HepG2 (cell line): ENCODE data around the gene SLC8A2. TPM values are rescaled to one million over a fixed set of nuclear protein-coding genes. Genes with fewer than 3 reads are reported as not detected.

Experiments
- ATAC-seq: fragments of 200-7000 bp; cut with Tn5 transposase; 3 replicates; pipeline ENCODE4 v1.9.1; 2020; ENCODE audit warnings: mild to moderate bottlenecking, moderate library complexity
- BruUV-seq: library from RNA; stranded (reverse); fragments of 400-500 nt; replicated peaks from 2 replicates; lab custom pipeline; 2021; lab: Mats Ljungman, UMichigan
- CTCF ChIA-PET: fragments of 300-600 bp; formaldehyde crosslinking; extraction: SDS; loops from one replicate; lab custom pipeline; 2021; ENCODE audit warnings: low total read pairs, inconsistent platforms, low intra/inter-chr PET ratio; lab: Yijun Ruan, JAX
- POLR2A ChIA-PET: fragments of 350-600 bp; sonication (Branson Sonifier 250); formaldehyde crosslinking; loops from one replicate; lab custom pipeline; 2020; ENCODE audit warnings: antibody characterized with exemption, inconsistent platforms; lab: Yijun Ruan, JAX
- DNase-seq: peaks from one replicate; pipeline ENCODE4 v3.0.0-alpha.2; 2015; ENCODE audit warnings: low spot score
- FAIRE-seq: peaks from 3 replicates; lab custom pipeline; 2011; peaks lifted over from hg19 to GRCh38; lab: Jason Lieb, UNC
- H2AFZ ChIP-seq: one replicate; pipeline ENCODE4 v1.6.1; 2011; ENCODE audit warnings: low read length, inconsistent platforms
- H3K27ac ChIP-seq: fragments of 300-600 bp; 3 replicates; pipeline ENCODE4 v1.8.0; 2011; ENCODE audit warnings: mixed run types, mild to moderate bottlenecking, mixed read lengths, low read length, inconsistent platforms; ENCODE audit not compliant: insufficient read depth; ENCODE audit errors: extremely low read length
- H3K27me3 ChIP-seq, 2 experiments: fragments of 200-600 bp in 1 of 2; 2 replicates in 1 of 2; 3 replicates in 1 of 2; pipeline versions ENCODE4 v1.6.0 to v1.8.0; 2011; ENCODE audit warnings: low read length in 2 of 2, mild to moderate bottlenecking in 2 of 2, moderate library complexity in 2 of 2, inconsistent platforms in 1 of 2; ENCODE audit not compliant: insufficient read depth in 2 of 2, control insufficient read depth in 1 of 2
- H3K36me3 ChIP-seq, 2 experiments: fragments of 200-600 bp in 1 of 2; replicated peaks in 1 of 2; 2 replicates in 1 of 2; 3 replicates in 1 of 2; pipeline versions ENCODE4 v1.5.1 to v1.8.0; 2011; ENCODE audit warnings: low read length in 2 of 2, inconsistent platforms in 1 of 2; ENCODE audit not compliant: insufficient read depth in 2 of 2, control insufficient read depth in 1 of 2
- H3K4me1 ChIP-seq: 2 replicates; pipeline ENCODE4 v1.5.1; 2012; ENCODE audit warnings: low read length, inconsistent platforms; ENCODE audit not compliant: insufficient read depth
- H3K4me2 ChIP-seq: 2 replicates; pipeline ENCODE4 v1.6.0; 2011; ENCODE audit warnings: low read depth, low read length, inconsistent platforms
- H3K4me3 ChIP-seq, 3 experiments: fragments of 200-600 bp in 1 of 3; sonication (generic), shearing (Covaris generic) in 1 of 3; replicated peaks in 1 of 3; 2 replicates each; pipeline ENCODE4 v1.5.1; 2011 to 2016; ENCODE audit warnings: low read length in 3 of 3, inconsistent platforms in 2 of 3, low read depth in 2 of 3, mild to moderate bottlenecking in 2 of 3, control low read depth in 1 of 3, mixed read lengths in 1 of 3; ENCODE audit not compliant: insufficient read depth in 1 of 3
- H3K79me2 ChIP-seq: one replicate; pipeline ENCODE4 v1.6.1; 2011; ENCODE audit warnings: low read length, inconsistent platforms; ENCODE audit not compliant: insufficient read depth
- H3K9ac ChIP-seq: 2 replicates; pipeline ENCODE4 v1.6.0; 2011; ENCODE audit warnings: mild to moderate bottlenecking, low read depth, low read length, inconsistent platforms; ENCODE audit not compliant: insufficient read depth
- H3K9me3 ChIP-seq: 2 replicates; pipeline ENCODE4 v1.5.1; 2012; ENCODE audit warnings: mild to moderate bottlenecking, low read length
- H4K20me1 ChIP-seq: 2 replicates; pipeline ENCODE4 v1.6.0; 2011; ENCODE audit warnings: inconsistent platforms, mild to moderate bottlenecking, low read length, moderate library complexity; ENCODE audit not compliant: insufficient read depth
- DNMT1 ChIP-seq: sonication (generic); formaldehyde crosslinking; IDR thresholded peaks from 2 replicates; pipeline ENCODE4 v1.5.1; 2020; ENCODE audit warnings: mild to moderate bottlenecking, missing genetic modification reagents
- NR2F1 ChIP-seq, 2 experiments: fragments of 450-650 bp in 1 of 2; formaldehyde crosslinking in 1 of 2; IDR thresholded peaks; 2 replicates each; pipeline versions ENCODE4 v1.5.0 to v1.6.1; 2016 to 2020; ENCODE audit warnings: mild to moderate bottlenecking in 1 of 2, missing compliant biosample characterization in 1 of 2, missing genetic modification reagents in 1 of 2, moderate library complexity in 1 of 2
- ZNF672 ChIP-seq: sonication (generic); formaldehyde crosslinking; IDR thresholded peaks from 2 replicates; pipeline ENCODE4 v1.8.1; 2022; ENCODE audit warnings: missing genetic modification reagents
- WGBS: methylation state at CpG from one replicate; pipeline ENCODE4 v1.1.6; 2017; ENCODE audit warnings: low lambda C conversion rate; 5-methylcytosine and 5-hydroxymethylcytosine counted together
- in situ Hi-C: cut with HindIII; loops from 2 replicates; pipeline ENCODE4 v1.10.0; 2017; ENCODE audit warnings: low pct_unique_long_range_greater_than_20kb; ENCODE audit not compliant: extremely low pct_ligation_motif_present
- intact Hi-C: fragments of 100-400 bp; cut with micrococcal nuclease; formaldehyde crosslinking; loops from one replicate; pipeline ENCODE4 v1.10.0; 2022; ENCODE audit not compliant: unreplicated experiment
- polyA plus RNA-seq, 8 experiments: library from polyadenylated mRNA; depleted of rRNA in 3 of 8; stranded (reverse) in 7 of 8; unstranded in 1 of 8; fragments of >200 nt; fragmentation: Illumina TruSeq in 4 of 8; extraction: Trizol in 4 of 8; gene quantifications; 2 replicates each; pipeline versions ENCODE4 v1.2.1 to v1.2.3, GENCODE V29; 2011 to 2016; ENCODE audit warnings: low read depth in 4 of 8, missing spikeins in 1 of 8, mixed read lengths in 1 of 8; ENCODE audit not compliant: insufficient read depth in 1 of 8
- total RNA-seq, 5 experiments: library from RNA; depleted of rRNA; stranded (reverse); fragments of >200 nt; fragmentation: Illumina TruSeq; extraction: Trizol; gene quantifications; 2 replicates each; pipeline ENCODE4 v1.2.3, GENCODE V29; 2016; ENCODE audit warnings: low read depth in 1 of 5
- TF ChIP-seq, protein P1 (sequence below), 2 experiments: fragments of 450-650 bp in 1 of 2; sonication (generic) in 1 of 2; formaldehyde crosslinking in 1 of 2; IDR thresholded peaks; 2 replicates each; pipeline versions ENCODE4 v1.6.1 to v1.8.0; 2016 to 2022; ENCODE audit warnings: antibody characterized with exemption in 1 of 2, mild to moderate bottlenecking in 1 of 2, missing genetic modification reagents in 1 of 2
- TF ChIP-seq, protein P2 (sequence below): sonication (generic); formaldehyde crosslinking; IDR thresholded peaks from 2 replicates; pipeline ENCODE4 v1.4.0; 2020; ENCODE audit warnings: mild to moderate bottlenecking, missing genetic modification reagents
- TF ChIP-seq, protein P3 (sequence below): sonication (generic); formaldehyde crosslinking; IDR thresholded peaks from 2 replicates; pipeline ENCODE4 v1.4.0; 2020; ENCODE audit warnings: missing genetic modification reagents

The SLC8A2 gene
- total and polyA plus RNA-seq, 2 of the 13 experiments (the other 11 are each of a cell fraction or from before 2014, with no cell fraction given): 0.02 TPM; not detected in 1

DNA sequence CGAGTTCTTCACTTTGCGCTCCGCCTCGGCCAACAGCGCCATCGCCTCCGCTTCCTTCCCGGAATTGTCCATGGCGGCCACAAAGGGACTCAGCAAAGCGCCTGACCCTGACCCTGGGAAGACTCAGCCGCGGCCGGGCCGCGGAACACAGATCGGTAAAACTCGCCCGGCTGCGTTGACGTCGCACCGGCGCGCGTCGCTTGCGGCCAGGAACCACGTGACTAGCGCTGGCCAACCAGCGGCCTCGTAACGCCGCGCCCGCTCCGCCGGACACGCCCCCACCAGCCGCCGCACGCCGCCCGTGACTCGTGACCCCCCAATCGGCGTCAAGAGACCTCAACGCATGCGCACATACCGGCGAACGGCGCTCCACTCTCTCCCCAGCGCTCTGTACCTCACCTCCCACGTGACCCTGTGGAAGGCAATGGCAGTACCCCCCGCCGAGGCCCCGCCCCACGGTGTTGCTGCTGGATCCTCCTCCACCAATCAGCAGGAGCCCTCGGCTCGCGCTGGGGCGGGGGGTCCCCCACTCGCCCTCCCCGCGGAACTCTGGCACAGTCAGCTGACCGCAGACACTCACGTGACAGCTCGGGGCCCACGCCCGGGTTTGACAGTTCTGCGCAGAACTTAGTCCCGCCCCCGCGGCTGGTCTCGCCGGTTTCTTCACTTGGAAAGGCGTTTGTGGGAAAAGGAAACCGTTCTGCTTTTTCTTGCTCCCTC is 43.3 kb upstream of the SLC8A2 start, which contains the start of gene NAPA (continued):
- TF ChIP-seq NR2F1 (CRISPR knock-in tag; IDR thresholded peaks at IDR 0.05): 0 out of 4 replicates have a peak, but pooled peaks of 1 of the 2 experiments have one; percentile 43
- TF ChIP-seq, all 625 proteins: peak for 220

DNA sequence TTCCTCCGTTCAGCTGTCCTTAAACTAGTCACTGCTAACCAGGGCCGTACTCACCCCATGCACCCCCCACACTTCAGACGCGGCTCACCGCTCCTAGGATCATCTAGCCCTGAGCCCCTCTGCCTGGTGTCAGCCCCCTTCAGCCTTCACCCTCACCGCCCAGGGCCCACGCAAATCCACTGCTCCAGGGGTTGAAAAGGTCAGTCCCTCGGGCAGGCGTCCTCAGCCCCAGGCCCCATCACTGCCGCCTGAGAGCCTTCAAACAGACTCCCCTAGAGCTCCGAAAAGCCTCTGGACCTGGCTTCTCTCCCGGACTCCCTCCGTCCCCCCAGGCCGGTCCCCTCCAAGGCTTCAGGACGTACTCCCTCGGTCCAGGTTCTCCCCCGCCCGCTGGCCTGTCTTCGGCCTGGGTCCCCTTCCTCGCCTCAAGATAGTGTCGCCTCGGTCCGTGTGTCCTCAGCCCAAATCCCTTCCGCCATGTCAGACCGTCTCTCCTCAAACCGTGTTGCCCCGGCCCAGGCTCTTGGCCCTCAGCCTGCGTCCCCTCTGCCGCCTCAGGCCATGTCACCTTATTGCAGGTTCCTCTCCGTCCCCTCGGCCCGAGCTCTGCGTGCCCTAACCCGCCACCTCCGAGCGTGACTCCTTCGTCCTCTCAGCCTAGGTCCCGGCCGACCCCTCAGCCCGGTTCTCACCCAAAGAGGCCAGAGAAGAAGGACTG is 42.6 kb upstream of the SLC8A2 start:
- Histone ChIP-seq H3K4me2 (peak overlapping the region; percentile 90), H3K79me2 (peaks cover 49% of the 10 kb centered on the region), H3K27ac (peak overlapping the region; percentile 87), H3K9me3 (no peaks in the 10 kb centered on the region), H3K9ac (peak overlapping the region; percentile 92), H3K36me3 (peaks cover 0 to 3% of the 10 kb centered on the region in 2 experiments; a peak in 1 of 5 replicates), H3K27me3 (no peaks in the 10 kb centered on the region; a peak in 1 of 5 replicates), H3K4me3 (peak overlapping the region; percentile 93 to 99 (median 98)), H4K20me1 (no peaks in the 10 kb centered on the region), H3K4me1 (peaks cover 33% of the 10 kb centered on the region), H2AFZ (no peak overlapping the region)
- in situ Hi-C loops: no loop called here
- FAIRE-seq (no peak), DNase-seq (no peak), ATAC-seq (peak; percentile 25)
- intact Hi-C loops: no loop called here
- TSS peak; percentile 55 for BruUV-seq
- ChIA-PET CTCF (interaction anchor here (1.9 kb wide), 1 partner anchor 78 kb away, joined by 14 read pairs; no protein-coding TSS in a partner anchor), POLR2A (interaction anchor here (1.7 to 2.4 kb wide), 2 partner anchors 11 to 30 kb away, joined by 3 to 6 read pairs; partner anchors contain the start of gene KPTN)
- 3% methylated on average over 29 of the region's 40 CpGs for WGBS
- TF ChIP-seq, protein P1, sequence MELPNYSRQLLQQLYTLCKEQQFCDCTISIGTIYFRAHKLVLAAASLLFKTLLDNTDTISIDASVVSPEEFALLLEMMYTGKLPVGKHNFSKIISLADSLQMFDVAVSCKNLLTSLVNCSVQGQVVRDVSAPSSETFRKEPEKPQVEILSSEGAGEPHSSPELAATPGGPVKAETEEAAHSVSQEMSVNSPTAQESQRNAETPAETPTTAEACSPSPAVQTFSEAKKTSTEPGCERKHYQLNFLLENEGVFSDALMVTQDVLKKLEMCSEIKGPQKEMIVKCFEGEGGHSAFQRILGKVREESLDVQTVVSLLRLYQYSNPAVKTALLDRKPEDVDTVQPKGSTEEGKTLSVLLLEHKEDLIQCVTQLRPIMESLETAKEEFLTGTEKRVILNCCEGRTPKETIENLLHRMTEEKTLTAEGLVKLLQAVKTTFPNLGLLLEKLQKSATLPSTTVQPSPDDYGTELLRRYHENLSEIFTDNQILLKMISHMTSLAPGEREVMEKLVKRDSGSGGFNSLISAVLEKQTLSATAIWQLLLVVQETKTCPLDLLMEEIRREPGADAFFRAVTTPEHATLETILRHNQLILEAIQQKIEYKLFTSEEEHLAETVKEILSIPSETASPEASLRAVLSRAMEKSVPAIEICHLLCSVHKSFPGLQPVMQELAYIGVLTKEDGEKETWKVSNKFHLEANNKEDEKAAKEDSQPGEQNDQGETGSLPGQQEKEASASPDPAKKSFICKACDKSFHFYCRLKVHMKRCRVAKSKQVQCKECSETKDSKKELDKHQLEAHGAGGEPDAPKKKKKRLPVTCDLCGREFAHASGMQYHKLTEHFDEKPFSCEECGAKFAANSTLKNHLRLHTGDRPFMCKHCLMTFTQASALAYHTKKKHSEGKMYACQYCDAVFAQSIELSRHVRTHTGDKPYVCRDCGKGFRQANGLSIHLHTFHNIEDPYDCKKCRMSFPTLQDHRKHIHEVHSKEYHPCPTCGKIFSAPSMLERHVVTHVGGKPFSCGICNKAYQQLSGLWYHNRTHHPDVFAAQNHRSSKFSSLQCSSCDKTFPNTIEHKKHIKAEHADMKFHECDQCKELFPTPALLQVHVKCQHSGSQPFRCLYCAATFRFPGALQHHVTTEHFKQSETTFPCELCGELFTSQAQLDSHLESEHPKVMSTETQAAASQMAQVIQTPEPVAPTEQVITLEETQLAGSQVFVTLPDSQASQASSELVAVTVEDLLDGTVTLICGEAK (IDR thresholded peaks at IDR 0.05): no peak
- TF ChIP-seq, protein P1 (CRISPR knock-in tag; IDR thresholded peaks at IDR 0.05): no peak
- TF ChIP-seq, protein P2, sequence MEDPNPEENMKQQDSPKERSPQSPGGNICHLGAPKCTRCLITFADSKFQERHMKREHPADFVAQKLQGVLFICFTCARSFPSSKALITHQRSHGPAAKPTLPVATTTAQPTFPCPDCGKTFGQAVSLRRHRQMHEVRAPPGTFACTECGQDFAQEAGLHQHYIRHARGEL: 0 out of 2 replicates have a peak, but pooled peaks have one; percentile 33
- no peak for TF ChIP-seq DNMT1
- TF ChIP-seq, protein P3, sequence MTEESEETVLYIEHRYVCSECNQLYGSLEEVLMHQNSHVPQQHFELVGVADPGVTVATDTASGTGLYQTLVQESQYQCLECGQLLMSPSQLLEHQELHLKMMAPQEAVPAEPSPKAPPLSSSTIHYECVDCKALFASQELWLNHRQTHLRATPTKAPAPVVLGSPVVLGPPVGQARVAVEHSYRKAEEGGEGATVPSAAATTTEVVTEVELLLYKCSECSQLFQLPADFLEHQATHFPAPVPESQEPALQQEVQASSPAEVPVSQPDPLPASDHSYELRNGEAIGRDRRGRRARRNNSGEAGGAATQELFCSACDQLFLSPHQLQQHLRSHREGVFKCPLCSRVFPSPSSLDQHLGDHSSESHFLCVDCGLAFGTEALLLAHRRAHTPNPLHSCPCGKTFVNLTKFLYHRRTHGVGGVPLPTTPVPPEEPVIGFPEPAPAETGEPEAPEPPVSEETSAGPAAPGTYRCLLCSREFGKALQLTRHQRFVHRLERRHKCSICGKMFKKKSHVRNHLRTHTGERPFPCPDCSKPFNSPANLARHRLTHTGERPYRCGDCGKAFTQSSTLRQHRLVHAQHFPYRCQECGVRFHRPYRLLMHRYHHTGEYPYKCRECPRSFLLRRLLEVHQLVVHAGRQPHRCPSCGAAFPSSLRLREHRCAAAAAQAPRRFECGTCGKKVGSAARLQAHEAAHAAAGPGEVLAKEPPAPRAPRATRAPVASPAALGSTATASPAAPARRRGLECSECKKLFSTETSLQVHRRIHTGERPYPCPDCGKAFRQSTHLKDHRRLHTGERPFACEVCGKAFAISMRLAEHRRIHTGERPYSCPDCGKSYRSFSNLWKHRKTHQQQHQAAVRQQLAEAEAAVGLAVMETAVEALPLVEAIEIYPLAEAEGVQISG (CRISPR knock-in tag): no peak
- no peak for TF ChIP-seq ZNF672 (CRISPR knock-in tag)
